Uterus (tissue), 4 donors: ENCODE measurements around the gene ZNF133. TPM values are rescaled to one million over a fixed set of nuclear protein-coding genes. Genes with fewer than 3 reads are reported as not detected.
"Not testable (repeated sequence)": the region's sequence is repeated elsewhere in the genome, so short reads cannot be mapped to it uniquely, and the experiment has no call there.

Source experiments
- DNase-seq, 2 donors: peaks; one replicate each; pipeline ENCODE4 v3.0.0-alpha.2; 2019 to 2020
- H3K27ac ChIP-seq, 2 donors: fragments of 200-600 bp; sonication (generic); 1 replicate in 1 of 2; 2 replicates in 1 of 2; pipeline ENCODE4 v1.5.1; 2016 to 2018
- H3K27me3 ChIP-seq, 2 donors: fragments of 200-600 bp; sonication (generic); one replicate each; pipeline ENCODE4 v1.5.1; 2018 to 2019; ENCODE audit warnings: control low read depth in 1 of 2
- H3K36me3 ChIP-seq, 2 donors: fragments of 200-600 bp; sonication (generic); one replicate each; pipeline ENCODE4 v1.5.1; 2019; ENCODE audit warnings: control low read depth in 1 of 2
- H3K4me1 ChIP-seq, 2 donors: fragments of 200-600 bp; sonication (generic); one replicate each; pipeline ENCODE4 v1.5.1; 2018 to 2019; ENCODE audit warnings: control low read depth in 1 of 2
- H3K4me3 ChIP-seq, 2 donors: fragments of 200-600 bp; sonication (generic); 1 replicate in 1 of 2; 2 replicates in 1 of 2; pipeline ENCODE4 v1.5.1; 2018 to 2019; ENCODE audit warnings: mild to moderate bottlenecking in 1 of 2
- H3K9me3 ChIP-seq, 2 donors: fragments of 200-600 bp; sonication (generic); one replicate each; pipeline ENCODE4 v1.5.1; 2019; ENCODE audit warnings: control low read depth in 1 of 2
- POLR2A ChIP-seq, 2 donors: fragments of 450-650 bp; IDR thresholded peaks; one replicate each; pipeline ENCODE4 v1.6.1; 2016; ENCODE audit warnings: antibody characterized with exemption in 2 of 2, mild to moderate bottlenecking in 1 of 2, moderate library complexity in 1 of 2
- intact Hi-C: fragments of 100-400 bp; cut with DNase I; formaldehyde crosslinking; loops from one replicate; pipeline ENCODE4 v1.15.1; 2023; ENCODE audit warnings: low total_unique reads
- total RNA-seq, 4 donors: library from RNA; depleted of rRNA in 3 of 4; stranded (reverse); fragments of >200 nt in 3 of 4; gene quantifications; one replicate each; pipeline versions ENCODE4 v1.1.0 to v1.2.4, GENCODE V29; 2014 to 2023
- TF ChIP-seq, protein P1 (sequence below), 4 experiments: fragments of 200-600 bp in 2 of 4; fragments of 450-650 bp in 2 of 4; sonication (generic) in 2 of 4; IDR thresholded peaks; one replicate each; pipeline ENCODE4 v1.5.1; 2016 to 2019; ENCODE audit warnings: antibody characterized with exemption in 4 of 4, mild to moderate bottlenecking in 2 of 4, moderate library complexity in 1 of 4
- donor health status: DM: yes; HTN: yes; CAD: no.

The ZNF133 gene
- total RNA-seq, 4 donors from 2014 or later, result 11.2 to 49.2 (median 22.4) TPM

DNA sequence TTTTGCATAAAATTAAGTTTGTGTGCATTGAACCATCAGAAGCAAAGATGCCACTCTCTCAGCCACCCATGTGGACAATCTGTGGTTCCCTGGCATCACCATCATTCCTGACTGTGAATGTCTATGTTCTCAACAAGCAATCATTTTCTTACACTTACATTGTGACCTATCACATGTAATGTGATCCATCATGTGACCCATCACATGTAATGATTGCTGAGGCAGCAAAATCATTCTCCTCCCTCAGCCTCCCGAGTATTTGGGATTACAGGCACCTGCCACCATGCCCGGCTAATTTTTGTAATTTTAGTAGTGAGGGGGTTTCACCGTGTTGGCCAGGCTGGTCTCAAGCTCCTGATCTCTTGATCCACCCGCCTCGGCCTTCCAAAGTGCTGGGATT, 22.0 kb upstream of the ZNF133 start:
- DNase-seq, result no peak
- Histone ChIP-seq H3K9me3 (no peaks in the 10 kb centered on the region), H3K36me3 (no peaks in the 10 kb centered on the region), H3K4me3 (no peak overlapping the region), H3K27me3 (no peaks in the 10 kb centered on the region), H3K27ac (no peak overlapping the region), H3K4me1 (no peaks in the 10 kb centered on the region)
- TF ChIP-seq, protein P1, sequence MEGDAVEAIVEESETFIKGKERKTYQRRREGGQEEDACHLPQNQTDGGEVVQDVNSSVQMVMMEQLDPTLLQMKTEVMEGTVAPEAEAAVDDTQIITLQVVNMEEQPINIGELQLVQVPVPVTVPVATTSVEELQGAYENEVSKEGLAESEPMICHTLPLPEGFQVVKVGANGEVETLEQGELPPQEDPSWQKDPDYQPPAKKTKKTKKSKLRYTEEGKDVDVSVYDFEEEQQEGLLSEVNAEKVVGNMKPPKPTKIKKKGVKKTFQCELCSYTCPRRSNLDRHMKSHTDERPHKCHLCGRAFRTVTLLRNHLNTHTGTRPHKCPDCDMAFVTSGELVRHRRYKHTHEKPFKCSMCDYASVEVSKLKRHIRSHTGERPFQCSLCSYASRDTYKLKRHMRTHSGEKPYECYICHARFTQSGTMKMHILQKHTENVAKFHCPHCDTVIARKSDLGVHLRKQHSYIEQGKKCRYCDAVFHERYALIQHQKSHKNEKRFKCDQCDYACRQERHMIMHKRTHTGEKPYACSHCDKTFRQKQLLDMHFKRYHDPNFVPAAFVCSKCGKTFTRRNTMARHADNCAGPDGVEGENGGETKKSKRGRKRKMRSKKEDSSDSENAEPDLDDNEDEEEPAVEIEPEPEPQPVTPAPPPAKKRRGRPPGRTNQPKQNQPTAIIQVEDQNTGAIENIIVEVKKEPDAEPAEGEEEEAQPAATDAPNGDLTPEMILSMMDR (IDR thresholded peaks at IDR 0.05), result no peak
- no peak for TF ChIP-seq POLR2A (IDR thresholded peaks at IDR 0.05)
- intact Hi-C loops, result no loop called here

DNA sequence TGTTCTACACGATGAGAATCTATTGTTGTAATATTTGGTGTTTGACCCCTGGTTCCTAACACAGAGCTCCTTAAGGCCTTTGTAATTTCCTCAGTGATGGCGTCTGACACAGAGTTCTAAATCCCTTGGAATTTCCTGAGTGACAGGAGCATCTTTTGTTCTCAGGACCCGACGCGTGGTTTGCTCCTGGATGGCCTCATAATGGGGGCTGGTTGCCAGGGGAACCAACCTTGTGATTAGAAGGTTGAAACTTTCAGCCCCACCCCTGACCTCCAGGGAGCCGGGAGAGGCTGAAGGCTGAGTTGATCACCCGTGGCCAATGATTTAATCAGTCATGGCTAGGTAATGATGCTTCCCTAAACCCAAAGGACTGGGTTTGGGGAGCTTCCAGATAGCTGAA, 20.5 kb upstream of the ZNF133 start:
- Histone ChIP-seq H3K36me3 (no peaks in the 10 kb centered on the region), H3K27ac (no peak overlapping the region), H3K9me3 (no peaks in the 10 kb centered on the region), H3K4me1 (no peaks in the 10 kb centered on the region), H3K4me3 (no peak overlapping the region), H3K27me3 (no peaks in the 10 kb centered on the region)
- TF ChIP-seq, protein P1 (IDR thresholded peaks at IDR 0.05), result no peak
- no peak for TF ChIP-seq POLR2A (IDR thresholded peaks at IDR 0.05)
- intact Hi-C loops, result no loop called here
- no peak for DNase-seq

DNA sequence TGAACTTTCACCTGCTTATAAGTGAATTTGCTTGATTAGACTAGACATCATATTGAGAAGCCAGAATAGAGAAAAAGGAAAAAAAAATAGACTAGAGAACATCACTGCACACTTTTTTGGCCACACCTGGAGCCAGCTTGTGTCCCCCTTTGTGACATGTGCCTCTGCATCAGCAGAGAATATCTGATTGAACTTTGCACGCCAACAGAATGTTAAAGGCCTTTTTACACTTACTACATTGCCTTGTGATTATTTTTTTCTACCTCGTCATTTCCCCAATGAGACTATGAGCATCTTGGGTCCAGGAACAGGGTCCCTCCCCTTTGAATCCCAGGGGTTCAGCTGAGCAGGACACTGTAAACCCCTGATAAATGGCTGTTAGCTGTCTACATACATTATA, 17.2 kb upstream of the ZNF133 start:
- no peak for TF ChIP-seq POLR2A (IDR thresholded peaks at IDR 0.05)
- TF ChIP-seq, protein P1 (IDR thresholded peaks at IDR 0.05), result no peak
- DNase-seq, result no peak
- H3K36me3 ChIP-seq, result no peaks in the 10 kb centered on the region
- no peak overlapping the region for H3K4me3 ChIP-seq
- no peaks in the 10 kb centered on the region for H3K4me1 ChIP-seq
- intact Hi-C loops, result no loop called here
- no peaks in the 10 kb centered on the region for H3K27me3 ChIP-seq
- no peak overlapping the region for H3K27ac ChIP-seq
- no peaks in the 10 kb centered on the region for H3K9me3 ChIP-seq

DNA sequence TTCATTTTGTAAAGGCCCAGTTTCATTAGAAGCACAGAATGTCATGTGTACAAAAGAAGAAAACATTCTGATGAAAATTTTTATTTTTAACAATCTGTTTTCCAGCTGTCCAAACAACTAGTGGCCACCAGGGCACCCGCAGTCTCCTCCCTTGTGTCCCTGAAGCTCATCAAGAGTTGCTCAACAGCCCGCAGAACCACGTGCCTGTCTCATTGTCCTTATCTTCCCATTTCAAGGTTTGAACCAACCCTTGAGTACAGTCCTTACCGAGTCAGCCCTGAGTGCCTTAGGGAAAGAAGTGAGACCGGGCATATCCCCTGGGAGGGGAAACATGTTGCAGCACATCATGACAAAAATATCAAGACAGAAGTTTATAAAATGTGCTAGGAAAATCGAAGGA, 15.9 kb upstream of the ZNF133 start:
- Histone ChIP-seq H3K27me3 (no peaks in the 10 kb centered on the region), H3K9me3 (no peaks in the 10 kb centered on the region), H3K27ac (no peak overlapping the region), H3K4me3 (no peak overlapping the region), H3K36me3 (no peaks in the 10 kb centered on the region), H3K4me1 (no peaks in the 10 kb centered on the region)
- DNase-seq, result no peak
- intact Hi-C loops, result no loop called here
- TF ChIP-seq, protein P1 (IDR thresholded peaks at IDR 0.05), result no peak
- TF ChIP-seq POLR2A (IDR thresholded peaks at IDR 0.05), result no peak

DNA sequence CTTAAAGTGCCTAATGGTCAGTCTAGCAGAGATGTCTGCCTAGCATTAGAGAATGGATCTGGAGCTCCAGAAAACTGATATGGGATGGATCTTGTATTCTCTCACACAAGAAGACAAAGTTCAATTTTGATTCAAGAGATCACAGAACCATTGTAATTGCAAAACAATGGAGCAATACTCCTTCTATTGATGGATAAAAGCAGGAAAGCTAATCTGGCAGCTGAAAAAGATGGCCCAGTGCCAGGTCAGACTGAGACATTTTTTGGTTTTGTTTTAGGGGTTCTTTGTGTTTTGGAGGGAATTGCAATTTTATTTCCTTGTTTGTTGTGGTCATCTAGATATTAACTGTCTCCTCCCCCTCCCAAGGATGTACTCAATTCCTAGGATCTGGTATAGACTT, 14.6 kb upstream of the ZNF133 start:
- Histone ChIP-seq H3K36me3 (no peaks in the 10 kb centered on the region), H3K4me3 (no peak overlapping the region), H3K4me1 (no peaks in the 10 kb centered on the region), H3K9me3 (no peaks in the 10 kb centered on the region), H3K27ac (no peak overlapping the region), H3K27me3 (no peaks in the 10 kb centered on the region)
- intact Hi-C loops, result no loop called here
- no peak for DNase-seq
- no peak for TF ChIP-seq POLR2A (IDR thresholded peaks at IDR 0.05)

DNA sequence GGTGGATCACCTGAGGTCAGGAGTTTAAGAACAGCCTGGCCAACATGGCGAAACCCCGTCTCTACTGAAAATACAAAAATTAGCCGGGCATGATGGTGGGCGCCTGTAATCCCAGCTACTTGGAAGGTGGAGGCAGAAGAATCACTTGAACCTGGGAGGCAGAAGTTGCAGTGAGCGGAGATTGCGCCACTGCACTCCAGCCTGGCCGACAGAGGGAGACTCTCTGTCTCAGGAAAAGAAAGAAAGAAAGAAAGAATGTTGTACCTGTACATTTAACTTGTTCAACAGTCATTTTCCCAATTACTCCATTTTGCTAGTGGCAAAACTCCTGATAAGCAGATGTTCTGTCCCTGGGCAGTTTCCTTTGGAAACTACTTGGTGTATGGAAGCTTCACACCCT, 12.4 kb upstream of the ZNF133 start:
- H3K4me1 ChIP-seq, H3K27ac ChIP-seq, H3K36me3 ChIP-seq, DNase-seq, H3K27me3 ChIP-seq, intact Hi-C loops, H3K4me3 ChIP-seq, H3K9me3 ChIP-seq: not testable (repeated sequence)
